Prostate gland (tissue), 2 donors: ENCODE results near the gene PRRT1.

ENCODE experiments used
- CTCF ChIP-seq, 4 experiments: fragments of 200-600 bp in 2 of 4; fragments of 450-650 bp in 2 of 4; sonication (generic) in 2 of 4; IDR thresholded peaks; 1 replicate in 3 of 4; 2 replicates in 1 of 4; pipeline ENCODE4 v1.5.1; 2016 to 2019; ENCODE audit warnings: antibody characterized with exemption in 4 of 4, mild to moderate bottlenecking in 2 of 4, moderate library complexity in 2 of 4
- POLR2A ChIP-seq: fragments of 450-650 bp; IDR thresholded peaks from one replicate; pipeline ENCODE4 v1.6.1; 2016; ENCODE audit warnings: antibody characterized with exemption, mild to moderate bottlenecking

- TF ChIP-seq CTCF (IDR thresholded peaks at IDR 0.05), result no peak
- no peak for TF ChIP-seq POLR2A
Observed at GRCh38 chr6:32108727-32109113, 43.0 kb downstream of the PRRT1 start.
